ENCODE data around the gene CLDN7.

The CLDN7 gene

GRCh38 chr17:7285679-7286078, 23.4 kb upstream of the CLDN7 start:
- DNase-seq = no peak

- no peak for DNase-seq
Measured at GRCh38 chr17:7284911-7285310, 22.6 kb upstream of the CLDN7 start.

GRCh38 chr17:7283471-7284216, 21.4 kb upstream of the CLDN7 start:
- DNase-seq = no peak

GRCh38 chr17:7282752-7283321, 20.6 kb upstream of the CLDN7 start:
- DNase-seq = peak; percentile 78

GRCh38 chr17:7281953-7282751, 19.9 kb upstream of the CLDN7 start:
- DNase-seq = no peak

- DNase-seq = peak; percentile 99
Measured at GRCh38 chr17:7281074-7281952, 19.0 kb upstream of the CLDN7 start, which contains the start of gene SLC2A4. Gene SLC2A4 (plus strand): TSS chr17:7281718. CDS start chr17:7281935, 217 bp downstream.

GRCh38 chr17:7280519-7281073, 18.3 kb upstream of the CLDN7 start:
- peak; percentile 96 for DNase-seq

- no peak for DNase-seq
Measured at GRCh38 chr17:7279448-7279847, 17.2 kb upstream of the CLDN7 start.

GRCh38 chr17:7266784-7267183, 4.5 kb upstream of the CLDN7 start:
- peak; percentile 18 for DNase-seq

GRCh38 chr17:7263801-7264078, 1.5 kb upstream of the CLDN7 start:
- no peak for DNase-seq

GRCh38 chr17:7262935-7263800, 890 bp upstream of the CLDN7 start:
- peak; percentile 83 for DNase-seq

GRCh38 chr17:7261379-7262191, 693 bp downstream of the CLDN7 start:
- DNase-seq = no peak

GRCh38 chr17:7260651-7261378, 1.5 kb downstream of the CLDN7 start:
- peak; percentile 71 for DNase-seq

GRCh38 chr17:7260151-7260550, 2.1 kb downstream of the CLDN7 start:
- DNase-seq = no peak

- no peak for DNase-seq
Measured at GRCh38 chr17:7259555-7259889, 2.8 kb downstream of the CLDN7 start.

- peak; percentile 41 for DNase-seq
Measured at GRCh38 chr17:7258731-7259554, 3.3 kb downstream of the CLDN7 start.

GRCh38 chr17:7256766-7257456, 5.4 kb downstream of the CLDN7 start:
- no peak for DNase-seq

- DNase-seq = no peak
Measured at GRCh38 chr17:7254511-7254910, 7.8 kb downstream of the CLDN7 start.

- no peak for DNase-seq
Measured at GRCh38 chr17:7253082-7253481, 9.2 kb downstream of the CLDN7 start.

Data from OCI-M1 (cell line).